Pancreas (tissue), 10 donors: ENCODE measurements around the gene REXO4. TPM values are rescaled to one million over a fixed set of nuclear protein-coding genes. Genes with fewer than 3 reads are reported as not detected.

Experiments used
- ATAC-seq, 4 donors: fragments of 200-7000 bp; cut with Tn5 transposase; one replicate each; pipeline versions ENCODE4 v1.8.0 to v1.9.1; 2020; ENCODE audit warnings: mild to moderate bottlenecking in 4 of 4, moderate library complexity in 4 of 4
- DNase-seq, 6 donors: peaks; one replicate each; pipeline ENCODE4 v3.0.0-alpha.2; 2020
- FAIRE-seq: peaks from 2 replicates; lab custom pipeline; 2012; peaks lifted over from hg19 to GRCh38; lab: Jason Lieb, UNC
- H3K27ac ChIP-seq, 4 donors: fragments of 200-600 bp; sonication (generic); 1 replicate in 3 of 4; 2 replicates in 1 of 4; pipeline versions ENCODE4 v1.5.0 to v1.8.0; 2020
- H3K27me3 ChIP-seq, 4 donors: fragments of 200-600 bp; one replicate each; pipeline ENCODE4 v1.8.0; 2021
- H3K36me3 ChIP-seq, 3 donors: fragments of 200-600 bp; sonication (generic) in 1 of 3; one replicate each; pipeline versions ENCODE4 v1.5.0 to v1.8.0; 2020 to 2021
- H3K4me1 ChIP-seq, 3 donors: fragments of 200-600 bp; one replicate each; pipeline ENCODE4 v1.8.0; 2021
- H3K4me3 ChIP-seq, 4 donors: fragments of 200-600 bp; sonication (generic) in 2 of 4; one replicate each; pipeline versions ENCODE4 v1.5.0 to v1.8.0; 2020 to 2021
- H3K9me3 ChIP-seq, 4 donors: fragments of 200-600 bp; one replicate each; pipeline ENCODE4 v1.8.0; 2021
- WGBS, 2 donors: extraction: QIAGEN DNeasy Blood & Tissue Kit; methylation state at CpG; one replicate each; pipeline ENCODE4 v1.1.7; 2013; 5-methylcytosine and 5-hydroxymethylcytosine counted together
- intact Hi-C, 3 donors: fragments of 100-400 bp; cut with DNase I; formaldehyde crosslinking; loops; one replicate each; pipeline versions ENCODE4 v1.11.1 to v1.14.2; 2022
- polyA plus RNA-seq, 2 donors: library from polyadenylated mRNA; stranded (reverse); fragments of 200-250 nt; gene quantifications; one replicate each; pipeline ENCODE4 v1.2.3, GENCODE V29; 2013
- total RNA-seq, 6 donors: library from RNA; stranded (reverse); fragmentation: NEBNext Ultra II Directional in 4 of 6; extraction: Animal tissue kit (Norgen Biotek cat#: 25700) in 4 of 6; gene quantifications; one replicate each; pipeline versions ENCODE4 v1.2.1 to v1.2.4, GENCODE V29; 2021 to 2023
- TF ChIP-seq, protein P1 (sequence below), 4 donors: fragments of 200-600 bp; sonication (generic) in 3 of 4; IDR thresholded peaks; one replicate each; pipeline versions ENCODE4 v1.5.0 to v1.8.0; 2021; ENCODE audit warnings: antibody characterized with exemption in 4 of 4
- donor health status: healthy with polysubstance abuse.
- donor health status: DM: no; HTN: no; CAD: no; lungs with moderate emphysema.
- donor health status: DM: no; HTN: no; CAD: no.
- donor health status: control.
- donor health status: control.
- donor health status: Bipolar disorder and iron deficiency.
- donor health status: DM: yes; HTN: yes; CAD: no.
- donor health status: DM: no; HTN: no; CAD: no.
- donor health status: DM: no; HTN: no; CAD: no.
- donor health status: DM: yes; HTN: yes; CAD: no.

REXO4 gene
- total and polyA plus RNA-seq, 8 donors, result 10.0 to 16.3 (median 13.1) TPM

DNA sequence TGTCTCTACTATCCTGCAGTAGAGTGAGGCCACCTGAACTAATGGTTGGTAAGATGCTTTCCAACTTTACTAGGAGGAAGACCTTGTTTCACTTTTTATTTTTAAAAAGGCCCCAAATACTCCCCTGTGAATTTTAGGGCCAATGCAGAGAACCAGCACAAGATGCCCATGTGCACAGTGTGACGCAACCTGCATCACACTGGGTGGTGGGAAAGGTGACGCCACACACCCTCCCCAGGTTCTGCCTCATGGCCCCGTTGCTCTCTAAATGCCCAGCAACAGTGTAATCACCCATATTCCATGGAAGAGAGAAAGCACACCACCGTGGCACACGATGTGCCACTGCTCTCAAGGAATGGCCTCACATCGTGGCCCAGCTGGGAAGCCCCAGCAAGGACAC is 48.4 kb downstream of the REXO4 start:
- intact Hi-C loops, result no loop called here
- ATAC-seq, result no peak
- Histone ChIP-seq H3K27ac (peak overlapping the region in 2 of 4 donors; percentile 57 to 74), H3K4me3 (no peak overlapping the region), H3K27me3 (no peaks in the 10 kb centered on the region), H3K4me1 (peaks cover 52 to 70% (median 53%) of the 10 kb centered on the region in 3 donors), H3K36me3 (peaks cover 0 to 27% (median 24%) of the 10 kb centered on the region in 3 donors), H3K9me3 (no peaks in the 10 kb centered on the region)
- TF ChIP-seq, protein P1, sequence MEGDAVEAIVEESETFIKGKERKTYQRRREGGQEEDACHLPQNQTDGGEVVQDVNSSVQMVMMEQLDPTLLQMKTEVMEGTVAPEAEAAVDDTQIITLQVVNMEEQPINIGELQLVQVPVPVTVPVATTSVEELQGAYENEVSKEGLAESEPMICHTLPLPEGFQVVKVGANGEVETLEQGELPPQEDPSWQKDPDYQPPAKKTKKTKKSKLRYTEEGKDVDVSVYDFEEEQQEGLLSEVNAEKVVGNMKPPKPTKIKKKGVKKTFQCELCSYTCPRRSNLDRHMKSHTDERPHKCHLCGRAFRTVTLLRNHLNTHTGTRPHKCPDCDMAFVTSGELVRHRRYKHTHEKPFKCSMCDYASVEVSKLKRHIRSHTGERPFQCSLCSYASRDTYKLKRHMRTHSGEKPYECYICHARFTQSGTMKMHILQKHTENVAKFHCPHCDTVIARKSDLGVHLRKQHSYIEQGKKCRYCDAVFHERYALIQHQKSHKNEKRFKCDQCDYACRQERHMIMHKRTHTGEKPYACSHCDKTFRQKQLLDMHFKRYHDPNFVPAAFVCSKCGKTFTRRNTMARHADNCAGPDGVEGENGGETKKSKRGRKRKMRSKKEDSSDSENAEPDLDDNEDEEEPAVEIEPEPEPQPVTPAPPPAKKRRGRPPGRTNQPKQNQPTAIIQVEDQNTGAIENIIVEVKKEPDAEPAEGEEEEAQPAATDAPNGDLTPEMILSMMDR (IDR thresholded peaks at IDR 0.05), result no peak
- FAIRE-seq, result no peak
- no peak for DNase-seq
- WGBS, 2 donors, result 46 to 49% methylated on average over 6 of the region's 6 CpGs

DNA sequence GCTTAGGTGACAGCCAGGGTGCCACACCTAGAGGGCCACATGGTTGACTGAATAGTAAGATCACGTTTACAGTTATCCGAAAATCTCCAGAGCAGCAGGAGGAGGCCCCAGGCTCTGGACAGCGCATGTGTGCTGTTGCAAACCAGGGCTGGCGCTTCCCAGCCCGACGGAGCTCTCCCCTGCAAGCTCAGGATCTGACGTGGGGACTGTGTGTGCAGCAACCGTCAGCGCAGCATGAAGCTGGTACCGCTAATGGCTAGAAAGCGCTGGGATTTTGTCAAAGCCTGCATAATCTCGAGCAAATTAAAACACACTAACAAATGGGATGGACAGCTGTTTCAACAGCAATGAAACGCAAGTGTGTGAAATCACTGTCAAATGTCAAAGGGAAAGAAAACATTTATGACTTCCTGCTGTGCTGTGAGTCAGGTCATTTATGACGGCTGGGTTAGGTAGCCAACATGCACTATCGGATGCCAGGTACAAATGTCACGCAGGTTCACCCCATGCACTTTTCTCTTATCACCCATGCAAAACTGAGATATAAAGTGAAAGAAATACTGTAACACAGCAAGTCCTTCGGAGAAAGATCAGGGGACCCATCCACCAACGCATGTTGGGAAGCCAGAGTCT is 49.4 kb downstream of the REXO4 start:
- peaks cover 0 to 34% (median 33%) of the 10 kb centered on the region in 3 donors for H3K36me3 ChIP-seq
- TF ChIP-seq, protein P1 (IDR thresholded peaks at IDR 0.05), result no peak
- ATAC-seq (peak; percentile 46 to 63 (median 58)), FAIRE-seq (no peak), DNase-seq (peak in 2 of 6 donors; percentile 53 to 55)
- H3K4me1 ChIP-seq, result peaks cover 45 to 59% (median 52%) of the 10 kb centered on the region in 3 donors
- peak overlapping the region; percentile 35 to 74 (median 48) for H3K27ac ChIP-seq
- WGBS, 2 donors, result 26 to 29% methylated on average over 18 of the region's 18 CpGs
- intact Hi-C loops, result no loop called here
- H3K9me3 ChIP-seq, result no peaks in the 10 kb centered on the region
- H3K4me3 ChIP-seq, result peak overlapping the region in 1 of 4 donors; percentile 8
- no peaks in the 10 kb centered on the region for H3K27me3 ChIP-seq

DNA sequence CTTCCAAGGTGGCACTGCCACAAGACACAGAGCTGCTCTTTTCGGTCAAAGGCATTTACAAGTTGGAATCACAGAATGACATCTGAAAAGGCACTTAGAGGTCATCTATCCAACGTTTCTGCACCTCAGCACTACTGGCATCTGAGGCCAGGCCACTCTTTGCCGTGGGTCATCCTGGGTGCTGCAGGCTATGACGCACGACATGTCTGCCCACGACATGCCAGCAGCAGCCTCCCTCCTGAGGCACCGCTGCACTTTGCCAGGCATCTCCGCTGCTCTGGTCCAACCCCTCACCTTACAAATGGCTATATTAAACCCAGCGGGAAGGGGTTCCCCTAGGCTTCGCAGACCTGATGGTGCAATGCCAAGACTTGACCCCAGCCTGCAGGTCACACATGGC is 50.0 kb downstream of the REXO4 start:
- Histone ChIP-seq H3K4me1 (peaks cover 45 to 53% (median 48%) of the 10 kb centered on the region in 3 donors), H3K27me3 (no peaks in the 10 kb centered on the region), H3K9me3 (no peaks in the 10 kb centered on the region), H3K27ac (peak overlapping the region in 3 of 4 donors; percentile 38 to 74 (median 57)), H3K36me3 (peaks cover 0 to 40% (median 39%) of the 10 kb centered on the region in 3 donors), H3K4me3 (peak overlapping the region in 1 of 4 donors; percentile 8)
- intact Hi-C loops, result no loop called here
- FAIRE-seq (no peak), ATAC-seq (peak in 1 of 4 donors; percentile 1), DNase-seq (no peak)
- 58 to 65% methylated on average over 10 of the region's 10 CpGs for WGBS, 2 donors
- TF ChIP-seq, protein P1 (IDR thresholded peaks at IDR 0.05), result no peak

DNA sequence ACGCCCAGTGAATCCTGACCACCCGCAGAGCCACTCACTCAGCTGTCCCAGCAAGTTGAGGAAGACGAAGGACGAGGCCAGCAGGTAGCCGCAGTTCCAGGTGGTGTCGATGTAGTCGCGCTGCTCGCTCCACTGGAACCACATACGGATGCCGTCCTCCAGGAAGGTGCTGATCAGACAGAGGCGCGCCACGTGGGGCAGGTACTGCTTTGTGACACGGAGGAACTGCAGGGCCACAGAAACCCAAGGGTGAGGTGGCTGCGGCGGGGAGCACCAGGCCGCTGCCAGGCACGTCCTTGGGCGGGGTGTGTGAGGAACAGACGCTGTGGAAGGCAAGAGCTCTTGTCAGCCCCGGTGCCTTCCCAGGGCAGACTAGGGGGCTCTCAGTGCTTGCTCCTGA is 50.6 kb downstream of the REXO4 start:
- ATAC-seq, result no peak
- WGBS, 2 donors, result 76 to 83% methylated on average over 22 of the region's 22 CpGs
- Histone ChIP-seq H3K4me3 (no peak overlapping the region), H3K9me3 (no peaks in the 10 kb centered on the region), H3K36me3 (peaks cover 3 to 46% (median 39%) of the 10 kb centered on the region in 3 donors), H3K4me1 (peaks cover 42 to 48% (median 43%) of the 10 kb centered on the region in 3 donors), H3K27me3 (no peaks in the 10 kb centered on the region), H3K27ac (peak overlapping the region in 1 of 4 donors; percentile 16)
- TF ChIP-seq, protein P1 (IDR thresholded peaks at IDR 0.05), result no peak
- peak in 3 of 6 donors; percentile 14 to 70 (median 53) for DNase-seq
- intact Hi-C loops, result no loop called here
- no peak for FAIRE-seq

DNA sequence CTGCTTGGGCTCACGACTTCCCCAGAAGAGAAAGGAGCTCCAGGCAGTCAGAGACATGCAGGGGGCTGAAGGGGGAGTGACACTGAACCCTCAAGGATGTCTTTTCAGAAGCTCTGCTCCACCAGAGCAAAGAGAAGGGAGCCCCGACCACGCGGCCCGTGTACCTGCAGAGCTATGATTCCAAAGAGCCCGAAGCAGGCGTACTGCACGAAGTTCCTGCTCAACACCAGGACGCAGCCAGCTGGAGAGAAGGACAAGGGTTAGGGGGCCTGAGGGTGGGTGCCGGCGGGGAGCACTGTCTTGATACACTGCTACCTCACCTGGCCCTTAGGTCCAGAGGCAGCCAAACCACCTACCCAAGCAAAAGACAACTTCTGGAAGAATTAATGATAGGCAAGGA is 51.4 kb downstream of the REXO4 start:
- WGBS, 2 donors, result 77 to 87% methylated on average over 11 of the region's 11 CpGs
- Histone ChIP-seq H3K36me3 (peaks cover 3 to 54% (median 41%) of the 10 kb centered on the region in 3 donors), H3K9me3 (no peaks in the 10 kb centered on the region), H3K4me1 (peaks cover 34 to 40% (median 35%) of the 10 kb centered on the region in 3 donors), H3K27me3 (no peaks in the 10 kb centered on the region), H3K4me3 (no peak overlapping the region), H3K27ac (no peak overlapping the region)
- TF ChIP-seq, protein P1 (IDR thresholded peaks at IDR 0.05), result no peak
- no peak for ATAC-seq
- intact Hi-C loops, result no loop called here
- peak in 1 of 6 donors; percentile 43 for DNase-seq
- FAIRE-seq, result no peak
